Liver (tissue), 9 donors: ENCODE data around the gene CMIP. TPM values are rescaled to one million over a fixed set of nuclear protein-coding genes. Genes with fewer than 3 reads are reported as not detected.

Experiments
- DNase-seq: peaks from one replicate; pipeline ENCODE4 v3.0.0-alpha.2; 2017; ENCODE audit warnings: low spot score
- H3K27ac ChIP-seq, 2 donors: one replicate each; pipeline ENCODE4 v1.7.0; 2013; ENCODE audit warnings: inconsistent platforms in 2 of 2, low read length in 2 of 2, control low read depth in 1 of 2, low read depth in 1 of 2, mild to moderate bottlenecking in 1 of 2
- H3K27me3 ChIP-seq, 4 donors: one replicate each; pipeline versions ENCODE4 v1.6.1 to v1.7.0; 2013; ENCODE audit warnings: low read length in 3 of 4, inconsistent platforms in 1 of 4, mild to moderate bottlenecking in 1 of 4, moderate library complexity in 1 of 4; ENCODE audit not compliant: control insufficient read depth in 4 of 4, insufficient read depth in 4 of 4
- H3K36me3 ChIP-seq, 4 donors: one replicate each; pipeline versions ENCODE4 v1.6.1 to v1.7.0; 2013; ENCODE audit warnings: low read length in 3 of 4, mild to moderate bottlenecking in 3 of 4, low read depth in 1 of 4, moderate library complexity in 1 of 4; ENCODE audit not compliant: control insufficient read depth in 4 of 4, insufficient read depth in 3 of 4
- H3K4me1 ChIP-seq, 4 donors: one replicate each; pipeline versions ENCODE4 v1.6.1 to v1.7.0; 2013; ENCODE audit warnings: low read length in 3 of 4, mild to moderate bottlenecking in 3 of 4, moderate library complexity in 1 of 4; ENCODE audit not compliant: control insufficient read depth in 4 of 4, insufficient read depth in 4 of 4
- H3K4me3 ChIP-seq, 3 donors: one replicate each; pipeline versions ENCODE4 v1.6.1 to v1.7.0; 2013; ENCODE audit warnings: low read length in 3 of 3, control low read depth in 1 of 3, low read depth in 1 of 3, mild to moderate bottlenecking in 1 of 3
- H3K9ac ChIP-seq, 2 donors: one replicate each; pipeline ENCODE4 v1.7.0; 2013; ENCODE audit warnings: low read length in 2 of 2, mild to moderate bottlenecking in 2 of 2, moderate library complexity in 2 of 2, control low read depth in 1 of 2, low read depth in 1 of 2
- H3K9me3 ChIP-seq, 4 donors: one replicate each; pipeline versions ENCODE4 v1.6.1 to v1.7.0; 2013; ENCODE audit warnings: low read length in 3 of 4; ENCODE audit not compliant: control insufficient read depth in 4 of 4
- EGR1 ChIP-seq, 2 donors: IDR thresholded peaks; 2 replicates each; pipeline ENCODE4 v1.6.1; 2016 to 2018; ENCODE audit warnings: antibody characterized with exemption in 2 of 2, low read depth in 2 of 2
- FOXA1 ChIP-seq: IDR thresholded peaks from 2 replicates; pipeline ENCODE4 v1.6.1; 2016; ENCODE audit warnings: antibody characterized with exemption
- FOXA2 ChIP-seq: IDR thresholded peaks from 2 replicates; pipeline ENCODE4 v1.6.1; 2016; ENCODE audit warnings: antibody characterized with exemption
- GABPA ChIP-seq, 2 donors: IDR thresholded peaks in 1 of 2; conservative IDR thresholded peaks in 1 of 2; 2 replicates each; pipeline ENCODE4 v1.6.1; 2016; ENCODE audit warnings: antibody characterized with exemption in 2 of 2, mild to moderate bottlenecking in 1 of 2, moderate library complexity in 1 of 2
- HNF4A ChIP-seq, 2 donors: conservative IDR thresholded peaks; 2 replicates each; pipeline ENCODE4 v1.6.1; 2016; ENCODE audit warnings: antibody characterized with exemption in 2 of 2, mild to moderate bottlenecking in 2 of 2
- HNF4G ChIP-seq: IDR thresholded peaks from 2 replicates; pipeline ENCODE4 v1.6.1; 2016; ENCODE audit warnings: antibody characterized with exemption
- JUND ChIP-seq, 2 donors: IDR thresholded peaks; 2 replicates each; pipeline ENCODE4 v1.6.1; 2016; ENCODE audit warnings: antibody characterized with exemption in 2 of 2
- MAX ChIP-seq: IDR thresholded peaks from 2 replicates; pipeline ENCODE4 v1.6.1; 2016; ENCODE audit warnings: antibody characterized with exemption
- NR2F2 ChIP-seq: IDR thresholded peaks from 2 replicates; pipeline ENCODE4 v1.6.1; 2016; ENCODE audit warnings: antibody characterized with exemption
- RAD21 ChIP-seq, 2 donors: IDR thresholded peaks; 2 replicates each; pipeline ENCODE4 v1.6.1; 2016; ENCODE audit warnings: antibody characterized with exemption in 2 of 2, mild to moderate bottlenecking in 2 of 2
- REST ChIP-seq: IDR thresholded peaks from 2 replicates; pipeline ENCODE4 v1.6.1; 2016; ENCODE audit warnings: antibody characterized with exemption, mild to moderate bottlenecking
- RXRA ChIP-seq, 2 donors: IDR thresholded peaks; 2 replicates each; pipeline ENCODE4 v1.6.1; 2017 to 2018; ENCODE audit warnings: antibody characterized with exemption in 2 of 2, mild to moderate bottlenecking in 1 of 2
- SP1 ChIP-seq: IDR thresholded peaks from 2 replicates; pipeline ENCODE4 v1.6.1; 2018; ENCODE audit warnings: antibody characterized with exemption, mild to moderate bottlenecking
- TAF1 ChIP-seq: conservative IDR thresholded peaks from 2 replicates; pipeline ENCODE4 v1.6.1; 2016; ENCODE audit warnings: antibody characterized with exemption, mild to moderate bottlenecking
- YY1 ChIP-seq: IDR thresholded peaks from 2 replicates; pipeline ENCODE4 v1.6.1; 2016; ENCODE audit warnings: antibody characterized with exemption, mild to moderate bottlenecking
- WGBS: extraction: QIAGEN DNeasy Blood & Tissue Kit; methylation state at CpG from one replicate; pipeline ENCODE4 v1.1.7; 2013; 5-methylcytosine and 5-hydroxymethylcytosine counted together
- polyA plus RNA-seq, 2 donors: library from polyadenylated mRNA; stranded (reverse) in 1 of 2; unstranded in 1 of 2; fragments of 200-250 nt in 1 of 2; fragments of >200 nt in 1 of 2; fragmentation: Nextera tagmentation in 1 of 2; extraction: Ambion mirVana in 1 of 2; gene quantifications; one replicate each; pipeline versions ENCODE4 v1.2.1 to v1.2.3, GENCODE V29; 2013 to 2015
- total RNA-seq, 2 donors: library from RNA; depleted of rRNA; stranded (reverse); fragments of >200 nt; gene quantifications; one replicate each; pipeline ENCODE4 v1.2.3, GENCODE V29; 2014
- TF ChIP-seq, protein P1 (sequence below): IDR thresholded peaks from 2 replicates; pipeline ENCODE4 v1.6.1; 2016; ENCODE audit warnings: antibody characterized with exemption
- TF ChIP-seq, protein P2 (sequence below): fragments of 150-350 bp; IDR thresholded peaks from 2 replicates; pipeline ENCODE4 v1.5.1; 2017; ENCODE audit warnings: improper control_type of control experiment, low read depth, low read length; ENCODE audit not compliant: missing input control
- TF ChIP-seq, protein P3 (sequence below): IDR thresholded peaks from 2 replicates; pipeline ENCODE4 v1.6.1; 2016; ENCODE audit warnings: antibody characterized with exemption
- donor health status: healthy.
- donor health status: healthy.
- donor health status: healthy.
- donor health status: healthy.
- donor health status: healthy.

Gene CMIP
- total and polyA plus RNA-seq, 4 donors = 1.7 to 15.6 (median 10.1) TPM

DNA sequence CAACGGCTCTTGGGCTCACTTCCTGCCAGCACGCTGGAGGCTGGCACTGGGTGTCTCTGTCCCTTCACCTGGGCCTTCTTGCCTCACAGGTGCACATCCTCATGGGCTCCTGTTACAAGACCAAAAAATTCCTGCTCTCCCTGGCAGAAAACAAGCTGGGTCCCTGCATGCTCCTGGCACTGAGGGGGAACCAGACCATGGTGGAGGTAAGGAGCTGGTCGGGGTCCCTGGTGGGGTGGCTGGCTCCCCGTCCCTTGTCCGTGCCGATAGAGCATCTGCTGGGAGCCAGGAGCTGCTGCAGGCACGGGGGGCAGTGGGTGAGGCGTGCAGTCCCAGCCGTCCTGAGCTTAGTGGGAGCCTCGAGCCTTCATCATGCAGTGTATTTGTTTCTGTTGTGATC, 255.0 kb downstream of the CMIP start:
- no peak overlapping the region for H3K4me3 ChIP-seq
- WGBS = 94% methylated on average over 10 of the region's 10 CpGs
- peaks cover 2 to 69% (median 15%) of the 10 kb centered on the region in 4 donors for H3K36me3 ChIP-seq
- no peaks in the 10 kb centered on the region for H3K27me3 ChIP-seq
- H3K4me1 ChIP-seq = no peaks in the 10 kb centered on the region
- H3K9ac ChIP-seq = no peak overlapping the region
- H3K9me3 ChIP-seq = no peaks in the 10 kb centered on the region
- no peak for DNase-seq
- no peak for TF ChIP-seq RAD21 (IDR thresholded peaks at IDR 0.05)
- TF ChIP-seq, protein P1, sequence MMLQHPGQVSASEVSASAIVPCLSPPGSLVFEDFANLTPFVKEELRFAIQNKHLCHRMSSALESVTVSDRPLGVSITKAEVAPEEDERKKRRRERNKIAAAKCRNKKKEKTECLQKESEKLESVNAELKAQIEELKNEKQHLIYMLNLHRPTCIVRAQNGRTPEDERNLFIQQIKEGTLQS = no peak
- no peak for TF ChIP-seq JUND (IDR thresholded peaks at IDR 0.05)
- TF ChIP-seq GABPA (IDR thresholded peaks at IDR 0.05 in 1 of 2, conservative IDR thresholded peaks at IDR 0.05 in 1 of 2) = no peak
- TF ChIP-seq FOXA2 = no peak
- TF ChIP-seq RXRA (IDR thresholded peaks at IDR 0.05) = no peak
- TF ChIP-seq SP1 = no peak
- no peak for TF ChIP-seq TAF1
- no peak for TF ChIP-seq NR2F2
- TF ChIP-seq YY1 = no peak
- TF ChIP-seq, protein P2, sequence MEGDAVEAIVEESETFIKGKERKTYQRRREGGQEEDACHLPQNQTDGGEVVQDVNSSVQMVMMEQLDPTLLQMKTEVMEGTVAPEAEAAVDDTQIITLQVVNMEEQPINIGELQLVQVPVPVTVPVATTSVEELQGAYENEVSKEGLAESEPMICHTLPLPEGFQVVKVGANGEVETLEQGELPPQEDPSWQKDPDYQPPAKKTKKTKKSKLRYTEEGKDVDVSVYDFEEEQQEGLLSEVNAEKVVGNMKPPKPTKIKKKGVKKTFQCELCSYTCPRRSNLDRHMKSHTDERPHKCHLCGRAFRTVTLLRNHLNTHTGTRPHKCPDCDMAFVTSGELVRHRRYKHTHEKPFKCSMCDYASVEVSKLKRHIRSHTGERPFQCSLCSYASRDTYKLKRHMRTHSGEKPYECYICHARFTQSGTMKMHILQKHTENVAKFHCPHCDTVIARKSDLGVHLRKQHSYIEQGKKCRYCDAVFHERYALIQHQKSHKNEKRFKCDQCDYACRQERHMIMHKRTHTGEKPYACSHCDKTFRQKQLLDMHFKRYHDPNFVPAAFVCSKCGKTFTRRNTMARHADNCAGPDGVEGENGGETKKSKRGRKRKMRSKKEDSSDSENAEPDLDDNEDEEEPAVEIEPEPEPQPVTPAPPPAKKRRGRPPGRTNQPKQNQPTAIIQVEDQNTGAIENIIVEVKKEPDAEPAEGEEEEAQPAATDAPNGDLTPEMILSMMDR = no peak
- TF ChIP-seq FOXA1 = no peak
- TF ChIP-seq EGR1 (IDR thresholded peaks at IDR 0.05; ENCODE audit: low read depth in 2 of 2) = no peak
- TF ChIP-seq REST = no peak
- TF ChIP-seq HNF4A (conservative IDR thresholded peaks at IDR 0.05) = no peak
- TF ChIP-seq, protein P3, sequence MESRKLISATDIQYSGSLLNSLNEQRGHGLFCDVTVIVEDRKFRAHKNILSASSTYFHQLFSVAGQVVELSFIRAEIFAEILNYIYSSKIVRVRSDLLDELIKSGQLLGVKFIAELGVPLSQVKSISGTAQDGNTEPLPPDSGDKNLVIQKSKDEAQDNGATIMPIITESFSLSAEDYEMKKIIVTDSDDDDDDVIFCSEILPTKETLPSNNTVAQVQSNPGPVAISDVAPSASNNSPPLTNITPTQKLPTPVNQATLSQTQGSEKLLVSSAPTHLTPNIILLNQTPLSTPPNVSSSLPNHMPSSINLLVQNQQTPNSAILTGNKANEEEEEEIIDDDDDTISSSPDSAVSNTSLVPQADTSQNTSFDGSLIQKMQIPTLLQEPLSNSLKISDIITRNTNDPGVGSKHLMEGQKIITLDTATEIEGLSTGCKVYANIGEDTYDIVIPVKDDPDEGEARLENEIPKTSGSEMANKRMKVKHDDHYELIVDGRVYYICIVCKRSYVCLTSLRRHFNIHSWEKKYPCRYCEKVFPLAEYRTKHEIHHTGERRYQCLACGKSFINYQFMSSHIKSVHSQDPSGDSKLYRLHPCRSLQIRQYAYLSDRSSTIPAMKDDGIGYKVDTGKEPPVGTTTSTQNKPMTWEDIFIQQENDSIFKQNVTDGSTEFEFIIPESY = no peak
- TF ChIP-seq MAX = no peak
- TF ChIP-seq HNF4G = no peak
- H3K27ac ChIP-seq = no peak overlapping the region
